SK-N-SH (cell line): Measurements from ENCODE around the gene CAMK2N2. TPM values are rescaled to one million over a fixed set of nuclear protein-coding genes. Genes with fewer than 3 reads are reported as not detected.

ENCODE experiments used
- CTCF ChIA-PET: fragments of 300-600, 350-600 bp; formaldehyde crosslinking; extraction: SDS; loops from one replicate; lab custom pipeline; 2021; lab: Yijun Ruan, JAX
- POLR2A ChIA-PET: fragments of 350-600 bp; sonication (Branson Sonifier 250); formaldehyde crosslinking; extraction: SDS; loops from one replicate; lab custom pipeline; 2020; ENCODE audit warnings: antibody characterized with exemption, inconsistent platforms; lab: Yijun Ruan, JAX
- DNase-seq: peaks from one replicate; pipeline ENCODE4 v3.0.0; 2012
- H2AFZ ChIP-seq: fragments of 200-600 bp; sonication (generic); 2 replicates; pipeline ENCODE4 v1.8.1; 2016; ENCODE audit warnings: antibody characterized with exemption, mild to moderate bottlenecking, low read depth
- H3F3A ChIP-seq: fragments of 200-600 bp; sonication (generic); replicated peaks from 2 replicates; pipeline ENCODE3; 2016; ENCODE audit warnings: antibody characterized with exemption, mild to moderate bottlenecking; ENCODE audit not compliant: insufficient read depth
- H3K27ac ChIP-seq, 2 experiments: fragments of 200-500 bp in 1 of 2; fragments of 200-600 bp in 1 of 2; sonication (Bioruptor generic) in 1 of 2; sonication (generic), shearing (Covaris generic) in 1 of 2; 2 replicates each; pipeline versions ENCODE4 v1.5.1 to v1.6.1; 2014 to 2016; ENCODE audit warnings: low read depth in 2 of 2, inconsistent platforms in 1 of 2, low read length in 1 of 2, mild to moderate bottlenecking in 1 of 2, mixed read lengths in 1 of 2
- H3K27me3 ChIP-seq: fragments of 200-600 bp; sonication (generic), shearing (Covaris generic); 2 replicates; pipeline ENCODE4 v1.6.1; 2016; ENCODE audit warnings: mixed run types; ENCODE audit not compliant: insufficient read depth
- H3K36me3 ChIP-seq, 2 experiments: fragments of 200-500 bp in 1 of 2; fragments of 200-600 bp in 1 of 2; sonication (Bioruptor generic) in 1 of 2; sonication (generic) in 1 of 2; replicated peaks in 1 of 2; 2 replicates each; pipeline versions ENCODE3 to v1.5.1; 2014 to 2016; ENCODE audit warnings: low read length in 1 of 2, mild to moderate bottlenecking in 1 of 2; ENCODE audit not compliant: insufficient read depth in 2 of 2, control insufficient read depth in 1 of 2
- H3K4me1 ChIP-seq, 2 experiments: fragments of 200-500 bp in 1 of 2; fragments of 200-600 bp in 1 of 2; sonication (Bioruptor generic) in 1 of 2; sonication (generic), shearing (Covaris generic) in 1 of 2; 2 replicates each; pipeline versions ENCODE4 v1.5.1 to v1.6.1; 2014 to 2016; ENCODE audit warnings: low read depth in 1 of 2, low read length in 1 of 2, mixed run types in 1 of 2; ENCODE audit not compliant: insufficient read depth in 2 of 2, control insufficient read depth in 1 of 2
- H3K4me2 ChIP-seq: fragments of 200-600 bp; sonication (generic), shearing (Covaris generic); 2 replicates; pipeline ENCODE4 v1.6.1; 2017; ENCODE audit warnings: mixed run types
- H3K4me3 ChIP-seq, 2 experiments: fragments of 200-500 bp in 1 of 2; fragments of 200-600 bp in 1 of 2; sonication (Bioruptor generic) in 1 of 2; sonication (generic), shearing (Covaris generic) in 1 of 2; 2 replicates each; pipeline versions ENCODE4 v1.5.1 to v1.8.1; 2014 to 2016; ENCODE audit warnings: low read depth in 2 of 2, inconsistent platforms in 1 of 2, low read length in 1 of 2, mild to moderate bottlenecking in 1 of 2, mixed read lengths in 1 of 2, moderate library complexity in 1 of 2
- H3K79me2 ChIP-seq: fragments of 200-600 bp; sonication (generic); 2 replicates; pipeline ENCODE4 v1.8.1; 2017; ENCODE audit warnings: mild to moderate bottlenecking; ENCODE audit not compliant: insufficient read depth
- H3K9ac ChIP-seq: fragments of 200-600 bp; sonication (generic); 2 replicates; pipeline ENCODE4 v1.6.1; 2017; ENCODE audit warnings: mixed run types
- H3K9me2 ChIP-seq: fragments of 200-600 bp; sonication (generic); 2 replicates; pipeline ENCODE4 v1.6.1; 2017; ENCODE audit warnings: mixed run types
- H3K9me3 ChIP-seq: fragments of 200-600 bp; sonication (generic); 2 replicates; pipeline ENCODE4 v1.6.1; 2017; ENCODE audit warnings: mixed run types, mild to moderate bottlenecking, moderate library complexity
- H4K20me1 ChIP-seq: fragments of 200-600 bp; sonication (generic); 2 replicates; pipeline ENCODE4 v1.6.1; 2017; ENCODE audit warnings: mild to moderate bottlenecking, mixed run types; ENCODE audit not compliant: insufficient read depth
- CHD2 ChIP-seq: fragments of 150-350 bp; IDR thresholded peaks from 2 replicates; pipeline ENCODE4 v1.6.1; 2018; ENCODE audit warnings: low read length; ENCODE audit not compliant: partially characterized antibody
- CTCF ChIP-seq: fragments of 200-600 bp; sonication (generic); IDR thresholded peaks from 2 replicates; pipeline ENCODE4 v1.6.1; 2017; ENCODE audit warnings: antibody characterized with exemption, mild to moderate bottlenecking, moderate library complexity
- EP300 ChIP-seq, 2 experiments: IDR thresholded peaks; 2 replicates each; pipeline versions ENCODE4 v1.4.0 to v1.6.1; 2012; ENCODE audit warnings: borderline replicate concordance in 1 of 2, low read depth in 1 of 2, low read length in 1 of 2
- GATA2 ChIP-seq: sonication (generic); formaldehyde crosslinking; IDR thresholded peaks from 2 replicates; pipeline ENCODE4 v1.5.0; 2020; ENCODE audit warnings: mild to moderate bottlenecking, missing genetic modification reagents
- IRF3 ChIP-seq: fragments of 150-350 bp; IDR thresholded peaks from 2 replicates; pipeline ENCODE4 v1.6.1; 2016; ENCODE audit warnings: mild to moderate bottlenecking, low read depth, low read length
- JUND ChIP-seq: IDR thresholded peaks from 2 replicates; pipeline ENCODE4 v1.4.0; 2012
- NRF1 ChIP-seq: IDR thresholded peaks from 2 replicates; pipeline ENCODE4 v1.6.1; 2012; ENCODE audit warnings: low read depth, mild to moderate bottlenecking, low read length
- RCOR1 ChIP-seq: fragments of 150-350 bp; IDR thresholded peaks from 2 replicates; pipeline ENCODE4 v1.6.1; 2017; ENCODE audit warnings: antibody characterized with exemption, low read length
- REST ChIP-seq: IDR thresholded peaks from 2 replicates; pipeline ENCODE4 v1.6.1; 2012; ENCODE audit warnings: mild to moderate bottlenecking, low read depth, low read length, moderate library complexity
- RFX5 ChIP-seq: IDR thresholded peaks from 2 replicates; pipeline ENCODE4 v1.6.1; 2012; ENCODE audit warnings: mild to moderate bottlenecking, improper control_type of control experiment, low read length
- SMC3 ChIP-seq: IDR thresholded peaks from 2 replicates; pipeline ENCODE4 v1.6.1; 2012; ENCODE audit warnings: low read depth, low read length, improper control_type of control experiment
- TCF12 ChIP-seq: IDR thresholded peaks from 2 replicates; pipeline ENCODE4 v1.4.0; 2012
- TEAD4 ChIP-seq: IDR thresholded peaks from 2 replicates; pipeline ENCODE4 v1.4.0; 2012; ENCODE audit warnings: mild to moderate bottlenecking, borderline replicate concordance; ENCODE audit not compliant: insufficient read depth
- USF2 ChIP-seq: fragments of 150-350 bp; IDR thresholded peaks from 2 replicates; pipeline ENCODE4 v1.6.1; 2017; ENCODE audit warnings: antibody characterized with exemption, low read length, low read depth, borderline replicate concordance
- YY1 ChIP-seq: IDR thresholded peaks from 2 replicates; pipeline ENCODE4 v1.4.0; 2012; ENCODE audit warnings: low read depth, mild to moderate bottlenecking
- WGBS: methylation state at CpG from one replicate; pipeline ENCODE4 v1.1.6; 2017; ENCODE audit warnings: low lambda C conversion rate; 5-methylcytosine and 5-hydroxymethylcytosine counted together
- polyA plus RNA-seq, 3 experiments: library from polyadenylated mRNA; depleted of rRNA; stranded (reverse); fragments of >200 nt; gene quantifications; 2 replicates each; pipeline ENCODE4 v1.2.3, GENCODE V29; 2012
- TF ChIP-seq, protein P1 (sequence below): IDR thresholded peaks from 2 replicates; pipeline ENCODE4 v1.4.0; 2012; ENCODE audit warnings: low read depth, borderline replicate concordance
- TF ChIP-seq, protein P2 (sequence below): IDR thresholded peaks from 2 replicates; pipeline ENCODE4; 2012

Gene CAMK2N2
- polyA plus RNA-seq, 1 of the 3 experiments (the other 2 are of a cell fraction) = 2.2 TPM

GRCh38 chr3:184259396-184259877, 1.9 kb downstream of the CAMK2N2 start:
- 49% methylated on average over 7 of the region's 28 CpGs for WGBS
- H3K4me2 ChIP-seq = no peak overlapping the region
- H3K9me3 ChIP-seq = no peaks in the 10 kb centered on the region
- no peaks in the 10 kb centered on the region for H3K36me3 ChIP-seq
- ChIA-PET CTCF (interaction anchor here (1.1 to 4.1 kb wide), 6 partner anchors 10 to 364 kb away, joined by 3 to 25 read pairs (median 8); partner anchors contain the start of gene EEF1AKMT4), POLR2A (interaction anchor here (1.4 kb wide), 1 partner anchor 103 kb away, joined by 3 read pairs; no protein-coding TSS in a partner anchor)
- no peaks in the 10 kb centered on the region for H3K27me3 ChIP-seq
- no peak overlapping the region for H3K9ac ChIP-seq
- no peaks in the 10 kb centered on the region for H3K9me2 ChIP-seq
- peaks cover 0 to 22% of the 10 kb centered on the region in 2 experiments; a peak in 1 of 4 replicates for H3K4me1 ChIP-seq
- peaks cover 24% of the 10 kb centered on the region for H4K20me1 ChIP-seq
- H3K79me2 ChIP-seq = no peaks in the 10 kb centered on the region
- H3K27ac ChIP-seq = no peak overlapping the region
- DNase-seq = peak; percentile 51
- H2AFZ ChIP-seq = no peak overlapping the region
- TF ChIP-seq SMC3 (no peak), JUND (no peak), RFX5 (no peak), RCOR1 (no peak), TCF12 (no peak), IRF3 (no peak), TEAD4 (no peak), EP300 (IDR thresholded peaks at IDR 0.05; ENCODE audit: borderline replicate concordance in 1 of 2, low read depth in 1 of 2, low read length in 1 of 2) (no peak), CHD2 (no peak)
- TF ChIP-seq, protein P1, sequence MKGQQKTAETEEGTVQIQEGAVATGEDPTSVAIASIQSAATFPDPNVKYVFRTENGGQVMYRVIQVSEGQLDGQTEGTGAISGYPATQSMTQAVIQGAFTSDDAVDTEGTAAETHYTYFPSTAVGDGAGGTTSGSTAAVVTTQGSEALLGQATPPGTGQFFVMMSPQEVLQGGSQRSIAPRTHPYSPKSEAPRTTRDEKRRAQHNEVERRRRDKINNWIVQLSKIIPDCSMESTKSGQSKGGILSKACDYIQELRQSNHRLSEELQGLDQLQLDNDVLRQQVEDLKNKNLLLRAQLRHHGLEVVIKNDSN = no peak
- H3K4me3 ChIP-seq = peak overlapping the region in 1 of 2 experiments; percentile 23; a peak in 1 of 4 replicates
- H3F3A ChIP-seq = peaks cover 4% of the 10 kb centered on the region

DNA sequence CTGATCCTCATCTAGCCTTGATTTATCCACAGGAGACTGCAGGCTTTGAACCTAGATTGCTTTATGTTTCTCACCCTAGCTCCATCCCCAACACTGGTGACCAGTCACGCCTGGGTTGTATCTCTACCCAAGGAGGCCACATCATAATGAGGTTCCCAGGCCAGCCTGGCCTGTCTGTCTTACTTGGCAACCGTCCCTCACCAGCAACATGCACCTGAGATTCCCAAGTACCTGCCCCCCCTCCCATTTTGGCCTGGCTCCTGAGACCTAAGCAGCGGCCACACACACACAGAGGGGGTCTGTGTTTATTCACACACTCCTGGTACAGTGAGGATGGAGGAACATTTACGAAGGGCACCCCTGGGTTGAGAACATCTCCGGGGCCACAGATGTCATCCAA, 2.4 kb downstream of the CAMK2N2 start:
- H3K27me3 ChIP-seq = no peaks in the 10 kb centered on the region
- no peak overlapping the region for H3K4me2 ChIP-seq
- H3K27ac ChIP-seq = no peak overlapping the region
- H3K36me3 ChIP-seq = no peaks in the 10 kb centered on the region
- POLR2A ChIA-PET = no interaction called here
- H3K9me3 ChIP-seq = no peaks in the 10 kb centered on the region
- peaks cover 24% of the 10 kb centered on the region for H4K20me1 ChIP-seq
- H3K4me1 ChIP-seq = peaks cover 0 to 22% of the 10 kb centered on the region in 2 experiments; a peak in 1 of 4 replicates
- CTCF ChIA-PET = interaction anchor here (0.6 to 1.5 kb wide), 4 partner anchors 9 to 109 kb away, joined by 3 to 10 read pairs (median 3); partner anchors contain the start of gene EEF1AKMT4
- no peaks in the 10 kb centered on the region for H3K79me2 ChIP-seq
- H3K9ac ChIP-seq = no peak overlapping the region
- H2AFZ ChIP-seq = no peak overlapping the region
- H3K4me3 ChIP-seq = no peak overlapping the region
- H3K9me2 ChIP-seq = no peaks in the 10 kb centered on the region
- WGBS = 93% methylated on average over 5 of the region's 5 CpGs
- peaks cover 4% of the 10 kb centered on the region for H3F3A ChIP-seq
- no peak for DNase-seq
- TF ChIP-seq SMC3 (no peak), GATA2 (no peak), JUND (no peak), RFX5 (no peak), CTCF (no peak), REST (no peak), TEAD4 (no peak), USF2 (no peak), YY1 (no peak), NRF1 (no peak)
- TF ChIP-seq, protein P2, sequence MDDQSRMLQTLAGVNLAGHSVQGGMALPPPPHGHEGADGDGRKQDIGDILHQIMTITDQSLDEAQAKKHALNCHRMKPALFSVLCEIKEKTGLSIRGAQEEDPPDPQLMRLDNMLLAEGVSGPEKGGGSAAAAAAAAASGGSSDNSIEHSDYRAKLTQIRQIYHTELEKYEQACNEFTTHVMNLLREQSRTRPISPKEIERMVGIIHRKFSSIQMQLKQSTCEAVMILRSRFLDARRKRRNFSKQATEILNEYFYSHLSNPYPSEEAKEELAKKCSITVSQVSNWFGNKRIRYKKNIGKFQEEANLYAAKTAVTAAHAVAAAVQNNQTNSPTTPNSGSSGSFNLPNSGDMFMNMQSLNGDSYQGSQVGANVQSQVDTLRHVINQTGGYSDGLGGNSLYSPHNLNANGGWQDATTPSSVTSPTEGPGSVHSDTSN = no peak
